Lower leg skin (tissue), 3 donors: ENCODE data around the gene PRMT7.

Source experiments
- POLR2A ChIP-seq, 2 donors: fragments of 450-650 bp; IDR thresholded peaks; one replicate each; pipeline ENCODE4 v1.6.1; 2016 to 2017; ENCODE audit warnings: antibody characterized with exemption in 2 of 2, mild to moderate bottlenecking in 1 of 2, moderate library complexity in 1 of 2
- TF ChIP-seq, protein P1 (sequence below), 3 donors: fragments of 450-650 bp; IDR thresholded peaks; one replicate each; pipeline ENCODE4 v1.5.1; 2016; ENCODE audit warnings: antibody characterized with exemption in 3 of 3, mild to moderate bottlenecking in 3 of 3, moderate library complexity in 2 of 3

DNA sequence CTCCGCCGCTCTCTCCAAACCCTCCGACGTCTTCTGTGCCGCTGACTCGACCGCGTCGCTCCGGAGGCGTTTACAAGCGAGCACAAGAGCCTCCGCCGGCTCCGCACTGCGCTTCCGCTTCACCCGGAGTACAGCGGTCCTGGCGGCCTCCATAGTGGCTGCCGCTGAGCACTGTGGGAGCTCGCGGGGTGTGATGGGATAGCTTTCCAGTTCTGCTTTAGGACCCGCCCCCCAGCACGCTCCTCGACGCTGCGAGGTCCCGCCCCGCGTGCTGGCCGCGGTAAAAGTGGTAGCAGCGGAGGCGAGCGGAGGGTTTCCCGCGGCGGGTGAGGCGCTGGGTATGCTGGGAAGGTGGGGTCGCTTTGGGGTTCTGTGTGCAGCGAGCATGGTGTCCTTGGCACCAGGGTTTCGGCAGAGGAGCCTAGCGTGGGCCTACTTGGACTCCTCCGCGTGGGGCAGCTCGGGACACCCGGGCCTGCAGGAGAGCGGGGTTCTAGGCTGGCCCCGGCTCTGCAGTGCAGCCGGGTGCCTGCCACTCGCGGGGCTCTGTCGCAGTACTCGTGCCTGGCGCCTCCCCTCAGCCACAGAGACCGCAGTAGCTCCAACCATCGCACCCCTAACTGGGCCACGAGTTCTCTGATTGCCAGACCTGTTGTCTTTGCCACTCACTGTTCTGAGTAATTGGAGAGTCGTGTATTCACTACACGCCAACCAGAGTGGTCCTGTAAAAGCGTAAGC, at the start of gene PRMT7, which contains the start of gene SLC7A6OS:
- TF ChIP-seq, protein P1, sequence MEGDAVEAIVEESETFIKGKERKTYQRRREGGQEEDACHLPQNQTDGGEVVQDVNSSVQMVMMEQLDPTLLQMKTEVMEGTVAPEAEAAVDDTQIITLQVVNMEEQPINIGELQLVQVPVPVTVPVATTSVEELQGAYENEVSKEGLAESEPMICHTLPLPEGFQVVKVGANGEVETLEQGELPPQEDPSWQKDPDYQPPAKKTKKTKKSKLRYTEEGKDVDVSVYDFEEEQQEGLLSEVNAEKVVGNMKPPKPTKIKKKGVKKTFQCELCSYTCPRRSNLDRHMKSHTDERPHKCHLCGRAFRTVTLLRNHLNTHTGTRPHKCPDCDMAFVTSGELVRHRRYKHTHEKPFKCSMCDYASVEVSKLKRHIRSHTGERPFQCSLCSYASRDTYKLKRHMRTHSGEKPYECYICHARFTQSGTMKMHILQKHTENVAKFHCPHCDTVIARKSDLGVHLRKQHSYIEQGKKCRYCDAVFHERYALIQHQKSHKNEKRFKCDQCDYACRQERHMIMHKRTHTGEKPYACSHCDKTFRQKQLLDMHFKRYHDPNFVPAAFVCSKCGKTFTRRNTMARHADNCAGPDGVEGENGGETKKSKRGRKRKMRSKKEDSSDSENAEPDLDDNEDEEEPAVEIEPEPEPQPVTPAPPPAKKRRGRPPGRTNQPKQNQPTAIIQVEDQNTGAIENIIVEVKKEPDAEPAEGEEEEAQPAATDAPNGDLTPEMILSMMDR (IDR thresholded peaks at IDR 0.05), result no peak
- no peak for TF ChIP-seq POLR2A (IDR thresholded peaks at IDR 0.05)
